Stimulated activated CD4-positive, alpha-beta T cell treated with anti-CD3 and anti-CD28 coated beads, Interleukin-1b, Interleukin-23, amount 100 ng/mL, for 1 hour (primary cell): ENCODE results near the gene SLC37A1.

Source experiments
- DNase-seq, 2 donors: peaks; one replicate each; pipeline ENCODE4 v3.0.0-alpha.2; 2020; ENCODE audit warnings: low read depth in 2 of 2

The SLC37A1 gene

DNA sequence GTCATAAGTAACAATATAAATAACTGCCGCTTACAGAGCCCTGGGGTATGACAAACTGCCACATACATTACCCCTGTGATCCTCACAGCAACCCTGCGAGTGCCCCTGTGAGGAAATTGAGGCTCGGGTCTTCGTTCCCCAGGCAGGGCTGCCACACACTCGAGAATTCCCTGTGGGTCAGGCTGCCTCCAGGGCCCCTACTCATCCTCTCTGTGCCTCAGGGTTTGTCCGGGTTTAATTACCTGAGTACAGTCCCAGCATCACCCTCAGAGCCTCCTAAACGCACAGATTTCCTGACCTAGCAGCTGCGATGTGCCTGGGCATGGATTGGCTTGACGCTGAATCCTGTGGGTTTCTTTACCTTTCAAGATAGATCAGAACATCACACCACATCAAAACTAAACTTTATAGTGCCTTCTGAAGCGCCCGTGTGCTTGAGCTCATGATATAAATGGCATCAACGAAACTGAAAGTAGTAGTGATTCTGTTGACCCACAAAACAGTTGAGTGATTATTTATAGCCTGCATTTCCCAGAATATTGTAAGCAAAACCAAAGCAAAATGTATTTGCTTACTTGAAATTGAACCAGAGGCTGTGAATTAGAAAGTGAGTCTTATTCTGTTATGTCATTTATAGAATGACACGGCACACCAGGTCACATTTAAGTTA lies 14.0 kb downstream of the SLC37A1 start:
- DNase-seq = no peak

DNA sequence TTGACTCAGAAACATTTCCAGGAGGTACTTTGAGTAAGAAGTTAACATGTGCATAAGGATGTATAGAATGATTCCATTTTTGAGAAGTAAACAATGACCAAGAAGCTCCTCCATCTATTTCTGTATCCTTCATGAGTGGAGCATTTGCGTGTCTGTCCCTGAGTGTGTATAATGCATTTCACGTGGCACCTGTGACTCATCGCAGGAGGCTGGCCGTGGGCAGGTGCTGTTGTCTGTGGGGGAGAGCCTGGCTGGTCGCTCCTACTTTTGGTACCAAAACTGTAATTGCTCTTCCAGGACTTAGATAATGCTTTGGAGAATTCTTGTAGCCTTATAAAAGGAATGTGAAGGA lies 16.5 kb downstream of the SLC37A1 start:
- no peak for DNase-seq

DNA sequence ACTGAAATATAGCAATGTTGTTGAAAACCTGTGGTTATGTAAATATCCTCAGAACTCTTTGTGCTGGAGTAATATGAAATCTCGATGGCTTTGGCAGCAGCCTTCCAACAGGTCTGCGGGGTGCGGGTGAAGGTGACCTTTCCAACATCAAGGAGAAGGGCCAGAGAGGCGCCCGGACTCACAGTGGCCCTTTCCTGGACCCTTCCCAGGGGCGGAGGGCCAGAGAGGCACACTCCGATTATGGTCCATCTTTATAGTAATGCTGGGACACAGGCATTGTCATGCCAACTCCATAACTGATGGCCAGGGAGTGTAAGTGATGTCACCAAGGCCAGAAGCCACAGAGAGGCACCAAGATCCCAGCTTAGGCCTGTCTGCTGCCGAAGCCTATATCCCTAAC lies 18.1 kb downstream of the SLC37A1 start:
- no peak for DNase-seq

DNA sequence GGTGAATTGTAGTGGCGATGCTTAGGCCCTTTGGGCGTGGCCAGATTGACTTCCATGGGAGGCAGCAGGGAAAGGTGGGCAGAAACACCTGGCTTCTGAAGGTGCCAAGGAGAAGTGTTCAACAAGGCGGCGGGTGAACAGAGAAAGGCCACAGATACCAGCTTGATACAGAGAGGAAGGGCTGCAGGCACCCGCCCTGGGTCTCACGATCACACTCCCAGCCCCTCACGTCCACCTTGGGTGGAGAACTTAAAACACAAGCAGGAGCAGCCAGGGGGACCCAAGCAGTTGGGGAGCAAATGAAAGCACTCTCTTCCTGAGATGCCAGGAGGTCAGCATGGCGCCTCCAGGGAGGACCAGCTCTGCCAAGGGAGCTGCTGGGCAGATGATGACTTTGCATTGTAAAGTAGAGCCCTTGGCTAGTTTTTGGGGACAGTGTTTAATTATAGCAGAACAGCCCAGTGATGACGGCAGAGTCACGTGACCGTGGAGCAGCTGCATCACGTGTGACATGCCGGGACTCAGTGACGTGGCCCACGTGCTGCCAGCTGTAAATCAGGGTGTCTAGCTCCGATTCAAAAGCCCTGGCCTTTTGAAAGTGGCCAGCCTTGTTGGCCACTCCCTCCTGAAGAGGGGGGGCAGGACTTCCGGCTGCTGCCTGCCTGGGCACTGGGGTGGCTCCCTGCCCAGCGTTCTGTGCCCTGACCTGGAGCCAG lies 19.0 kb downstream of the SLC37A1 start:
- DNase-seq = no peak

DNA sequence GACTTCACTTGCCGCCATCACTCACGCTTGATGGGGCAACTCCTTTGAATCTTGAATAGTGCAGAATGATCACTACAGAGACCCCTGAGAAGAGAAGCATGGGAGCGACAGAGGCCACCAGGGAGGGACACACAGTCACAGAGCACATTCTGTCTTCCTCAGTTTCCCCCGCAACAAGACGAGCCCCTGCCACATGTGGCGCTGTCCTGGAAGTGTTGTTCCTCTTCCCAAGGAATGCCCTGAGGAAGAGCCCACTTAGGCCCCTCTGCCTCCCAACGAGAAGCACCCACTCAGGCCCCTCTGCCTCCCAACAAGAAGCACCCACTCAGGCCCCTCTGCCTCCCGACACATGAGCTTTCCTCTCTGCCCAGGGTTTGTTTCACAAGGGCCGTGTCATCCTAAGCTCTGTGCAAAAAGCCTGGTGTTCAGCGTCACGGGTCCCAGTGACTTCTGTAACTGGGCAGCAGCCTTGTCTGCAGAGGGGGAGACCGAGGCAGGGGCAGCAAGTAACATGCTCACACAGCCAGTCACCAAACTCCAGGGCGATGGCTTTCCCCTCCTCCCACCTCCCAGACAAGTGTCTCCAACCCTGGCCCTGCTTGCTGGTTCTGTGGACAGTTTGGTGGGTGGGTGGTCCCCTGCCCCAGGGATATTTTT lies 19.8 kb downstream of the SLC37A1 start:
- no peak for DNase-seq

DNA sequence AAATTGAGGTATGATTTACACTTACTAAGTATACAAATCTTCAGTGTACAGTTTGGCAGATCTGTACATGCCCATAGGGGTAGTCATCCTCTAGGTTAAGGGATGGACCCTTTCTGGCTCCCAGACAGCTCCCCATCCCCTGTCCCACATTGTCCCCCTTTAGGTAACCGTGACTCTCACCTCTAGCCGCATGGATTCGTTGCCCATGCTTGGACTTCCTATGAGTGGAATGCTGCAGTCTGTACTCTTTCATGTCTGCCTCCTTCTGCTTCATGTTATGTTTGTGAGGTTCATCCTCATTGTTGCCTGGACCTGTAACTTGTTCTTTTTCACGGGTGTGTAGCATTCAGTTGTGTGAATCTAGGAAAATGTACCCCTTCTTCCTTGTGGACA lies 20.3 kb downstream of the SLC37A1 start:
- DNase-seq = no peak

DNA sequence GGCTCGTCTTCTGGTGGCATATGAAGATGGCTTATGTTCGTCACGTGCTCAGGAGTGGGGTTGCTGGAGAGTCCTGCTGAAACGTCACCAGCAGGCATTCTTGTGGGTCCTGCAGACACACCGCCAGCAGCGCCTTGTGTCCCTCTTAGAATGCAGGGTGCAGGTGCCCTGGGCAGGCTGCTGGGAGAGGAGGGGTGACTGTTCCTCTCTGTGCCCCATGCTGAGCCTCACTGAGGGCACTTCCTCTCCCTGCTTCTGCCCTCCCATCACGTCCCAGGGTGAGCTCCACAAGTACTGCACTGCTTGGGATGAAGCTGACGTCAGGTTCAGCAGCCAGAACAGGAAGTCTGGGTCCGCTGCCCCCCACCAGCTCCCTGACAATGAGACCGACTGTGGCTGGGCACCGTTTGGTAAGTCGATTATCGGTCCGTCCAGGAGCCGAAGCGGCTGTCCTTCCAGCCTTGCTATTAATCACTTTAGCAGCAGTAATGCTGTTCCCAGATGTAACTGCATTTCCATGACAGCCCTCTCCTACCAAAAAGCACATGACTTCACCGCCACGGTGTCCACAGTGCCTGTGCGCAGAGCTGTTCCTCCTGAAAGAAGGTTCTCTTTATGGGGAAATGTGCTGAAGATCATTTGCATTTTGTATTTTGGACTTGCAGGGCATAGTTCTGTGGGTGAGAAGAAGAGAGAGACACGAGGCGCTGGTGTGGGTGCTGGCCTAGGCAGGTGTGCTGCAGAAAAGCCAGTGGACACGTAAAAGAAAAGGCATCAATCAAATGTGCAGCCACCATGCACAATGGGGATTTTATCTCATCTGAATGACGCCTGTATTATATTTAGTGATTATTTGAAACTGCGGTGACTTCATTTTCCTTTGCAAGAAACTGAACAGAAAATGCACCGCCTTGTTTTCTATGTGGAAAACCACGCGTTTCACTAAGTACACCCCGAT lies 21.0 kb downstream of the SLC37A1 start:
- no peak for DNase-seq

DNA sequence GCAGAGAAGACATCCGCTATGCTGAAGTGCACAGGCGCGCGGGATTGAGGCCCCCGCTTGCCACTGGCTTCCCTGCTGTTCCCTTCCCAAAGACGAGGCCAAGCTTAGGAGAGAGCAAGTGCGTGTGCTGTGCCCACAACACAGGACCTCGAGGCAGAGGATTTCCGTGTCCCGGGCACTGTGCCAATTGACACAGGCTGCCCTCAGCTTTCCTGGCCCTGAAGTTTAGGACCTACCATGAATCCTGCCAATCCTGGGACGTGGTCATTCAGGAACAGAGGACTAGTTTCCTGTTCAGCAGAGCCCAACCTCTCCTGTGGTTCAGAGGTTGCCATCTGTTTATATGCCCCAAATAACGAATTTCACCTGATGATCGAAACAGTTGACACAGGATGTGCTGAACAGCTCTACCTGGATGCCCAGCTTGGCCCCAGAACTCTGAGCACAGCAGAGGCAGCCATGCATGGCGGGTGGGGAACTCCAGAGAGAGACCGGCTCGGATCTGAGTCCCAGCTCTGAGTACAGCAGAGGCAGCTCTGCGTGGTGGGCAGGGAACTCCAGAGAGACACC lies 22.0 kb downstream of the SLC37A1 start:
- DNase-seq = no peak

DNA sequence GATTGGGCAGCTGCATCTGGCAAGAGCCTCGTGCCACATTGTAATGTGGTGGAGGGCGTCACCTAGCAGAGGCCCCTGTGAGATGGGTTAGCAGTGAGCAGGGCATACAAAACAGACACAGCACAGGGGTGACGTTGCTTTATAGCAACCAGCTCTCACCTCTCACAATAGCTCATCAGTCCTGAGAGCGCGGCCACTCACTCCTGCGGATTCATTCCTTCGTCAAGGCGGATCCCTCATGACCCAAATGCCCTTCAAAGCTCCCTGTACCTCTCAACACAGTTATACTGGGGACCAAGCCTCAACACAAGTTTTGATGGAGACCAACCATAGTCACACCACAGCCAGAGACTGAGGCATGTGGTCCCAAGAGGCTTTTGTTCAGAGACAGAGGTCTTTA lies 22.9 kb downstream of the SLC37A1 start:
- no peak for DNase-seq

DNA sequence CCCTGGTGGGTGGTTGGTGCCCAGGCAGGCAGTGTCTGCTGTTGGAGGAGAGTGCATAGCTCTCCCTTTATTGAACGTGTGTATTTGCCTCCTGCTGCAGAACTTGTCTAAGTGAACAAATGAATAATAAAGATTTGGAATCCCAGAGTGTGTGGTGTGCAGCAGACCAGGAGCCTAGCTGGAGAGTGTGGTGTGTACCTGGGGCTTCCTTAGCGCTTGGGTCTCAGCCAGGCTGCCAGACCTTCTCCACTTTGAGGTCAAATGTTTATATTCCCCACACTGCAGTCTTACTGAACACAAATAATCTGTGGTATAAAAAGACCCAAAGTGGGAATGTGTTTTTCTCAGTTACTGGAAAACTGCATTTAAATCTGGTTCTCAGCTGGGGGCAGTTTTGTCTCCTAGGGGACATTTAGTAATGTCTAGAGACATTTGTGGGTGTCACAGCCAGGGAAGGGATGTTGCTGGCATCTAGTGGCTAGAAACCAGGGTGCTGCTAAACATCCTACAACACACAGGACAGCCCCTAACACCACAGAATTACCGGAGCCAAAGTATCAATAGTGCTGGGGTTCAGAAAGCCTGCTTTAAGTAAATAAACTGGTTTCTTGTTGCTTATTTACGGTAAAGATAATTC lies 23.6 kb downstream of the SLC37A1 start:
- DNase-seq = no peak

DNA sequence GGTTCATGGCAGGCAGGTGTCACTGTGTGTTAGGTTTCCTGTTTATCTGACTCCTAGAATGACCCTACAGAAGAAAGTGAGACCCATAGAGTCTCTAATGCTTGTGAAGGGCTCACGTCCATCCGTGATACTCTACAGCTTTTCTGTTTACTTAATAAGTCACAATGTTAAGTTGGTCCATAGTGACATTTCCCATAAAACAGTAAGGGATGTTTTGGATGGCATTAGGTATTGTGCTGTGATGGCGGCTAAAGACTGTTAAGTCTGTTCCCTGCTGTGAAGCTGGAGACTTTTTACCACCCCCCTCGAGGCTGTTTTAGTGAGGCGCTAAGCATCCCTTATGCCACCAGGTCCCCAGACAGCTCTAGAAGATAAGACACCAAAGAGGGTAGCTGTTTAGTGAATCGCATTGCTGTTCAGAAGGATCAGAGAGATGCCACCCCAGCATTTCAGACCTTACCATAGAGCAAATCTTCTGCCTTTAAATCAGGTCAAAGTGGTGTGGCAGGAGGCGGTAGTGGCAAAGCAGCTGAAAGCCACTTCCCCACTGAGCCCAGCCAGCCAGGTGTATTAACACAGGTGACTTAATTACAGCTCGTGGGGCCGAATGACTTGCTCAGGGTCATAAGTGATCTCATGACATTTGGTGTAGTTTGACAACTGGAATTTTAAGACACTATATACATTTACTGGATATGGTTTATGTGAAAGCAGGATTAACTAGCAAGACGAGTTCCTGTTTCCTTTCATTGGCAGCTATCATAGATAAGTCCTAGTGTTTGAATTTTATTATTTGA lies 25.0 kb downstream of the SLC37A1 start:
- no peak for DNase-seq

DNA sequence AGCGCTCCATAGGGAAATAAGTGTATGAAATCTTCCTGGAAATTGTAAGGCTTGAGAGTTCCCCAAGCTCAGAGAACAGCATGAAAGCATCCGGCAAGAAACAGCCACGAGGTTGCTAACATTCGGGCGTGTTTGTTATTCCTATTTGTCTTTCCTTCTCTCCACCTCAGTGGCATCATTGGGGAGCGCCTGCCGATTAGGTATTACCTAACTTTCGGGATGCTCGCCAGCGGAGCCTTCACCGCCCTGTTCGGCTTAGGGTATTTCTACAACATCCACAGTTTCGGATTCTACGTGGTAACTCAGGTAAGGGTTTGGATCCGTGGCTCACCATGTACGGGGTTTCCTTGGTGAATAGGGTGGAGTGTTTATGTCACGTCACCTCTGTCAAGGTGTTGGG lies 25.7 kb downstream of the SLC37A1 start:
- DNase-seq = no peak

DNA sequence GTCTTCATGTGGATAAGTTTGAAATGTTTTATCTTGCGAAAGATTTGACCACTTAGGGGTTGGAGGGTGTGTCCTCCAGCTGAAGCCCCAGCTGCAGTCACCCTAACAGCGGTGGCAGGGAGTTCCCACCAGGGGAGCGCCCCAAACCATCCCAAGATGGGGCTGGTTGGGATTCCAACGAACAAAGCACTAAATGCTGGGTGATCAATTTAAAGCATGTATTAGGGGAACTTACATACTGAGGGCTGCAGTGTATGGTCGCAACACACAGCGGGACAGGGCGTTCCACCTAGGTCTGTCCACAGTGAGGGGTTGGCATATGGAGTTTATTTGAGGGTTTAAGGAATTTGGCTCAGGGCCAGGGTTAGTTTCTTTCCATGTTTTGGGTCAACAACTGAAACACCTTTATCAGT lies 26.3 kb downstream of the SLC37A1 start:
- DNase-seq = no peak

DNA sequence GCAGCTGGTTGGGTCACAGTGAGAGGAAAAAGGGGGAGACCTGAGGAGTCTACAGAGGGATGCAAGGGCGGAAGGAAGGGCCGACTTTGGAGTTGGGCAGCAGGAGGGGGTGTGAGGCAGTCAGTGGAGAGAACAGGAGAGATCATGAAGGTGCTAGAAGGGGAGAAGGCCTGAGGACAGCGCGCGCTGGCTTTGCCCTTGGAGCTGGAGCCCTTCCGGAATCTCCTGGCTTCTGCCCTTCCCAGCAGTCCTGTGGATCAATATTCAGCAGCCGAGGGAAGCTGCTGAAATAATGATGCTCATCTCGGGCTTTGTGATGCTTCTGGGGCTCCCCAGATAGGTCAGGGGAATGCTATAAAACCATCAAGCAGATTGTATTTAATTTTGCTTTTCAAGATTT lies 26.7 kb downstream of the SLC37A1 start:
- DNase-seq = no peak

DNA sequence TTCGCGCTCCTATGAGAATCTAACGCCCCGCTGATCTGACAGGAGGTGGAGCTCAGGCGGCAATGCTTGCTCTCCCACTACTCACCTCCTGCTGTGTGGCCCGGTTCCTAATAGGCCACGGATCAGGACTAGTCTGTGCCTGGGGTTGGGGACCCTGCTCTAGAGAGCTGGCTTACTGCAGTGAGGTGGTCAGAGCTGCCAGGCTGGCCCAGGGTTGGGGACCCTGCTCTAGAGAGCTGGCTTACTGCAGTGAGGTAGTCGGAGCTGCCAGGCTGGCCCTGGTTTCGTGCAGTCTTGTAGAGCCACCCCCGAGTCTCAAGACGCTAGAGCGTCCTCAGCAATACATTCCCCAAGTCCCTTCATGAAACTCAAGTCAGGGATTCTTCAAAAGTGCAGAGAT lies 27.5 kb downstream of the SLC37A1 start:
- no peak for DNase-seq

DNA sequence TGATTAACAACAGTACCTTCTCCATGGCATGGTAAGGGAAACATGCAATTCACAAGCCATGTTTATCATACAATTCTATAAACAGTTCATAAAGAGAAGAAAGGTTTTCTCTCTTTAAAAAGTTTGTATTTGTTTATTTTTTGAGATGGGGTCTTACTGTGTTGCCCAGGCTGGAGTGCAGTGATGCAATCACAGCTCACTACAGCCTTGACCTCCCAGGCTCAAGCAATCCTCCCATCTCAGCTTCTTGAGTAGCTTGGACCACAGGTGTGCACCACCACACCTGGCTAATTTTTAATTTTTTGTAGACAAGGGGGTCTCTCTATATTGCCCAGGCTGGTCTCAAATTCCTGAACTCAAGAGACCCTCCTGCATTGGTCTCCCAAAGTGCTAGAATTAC lies 28.0 kb downstream of the SLC37A1 start:
- no peak for DNase-seq

DNA sequence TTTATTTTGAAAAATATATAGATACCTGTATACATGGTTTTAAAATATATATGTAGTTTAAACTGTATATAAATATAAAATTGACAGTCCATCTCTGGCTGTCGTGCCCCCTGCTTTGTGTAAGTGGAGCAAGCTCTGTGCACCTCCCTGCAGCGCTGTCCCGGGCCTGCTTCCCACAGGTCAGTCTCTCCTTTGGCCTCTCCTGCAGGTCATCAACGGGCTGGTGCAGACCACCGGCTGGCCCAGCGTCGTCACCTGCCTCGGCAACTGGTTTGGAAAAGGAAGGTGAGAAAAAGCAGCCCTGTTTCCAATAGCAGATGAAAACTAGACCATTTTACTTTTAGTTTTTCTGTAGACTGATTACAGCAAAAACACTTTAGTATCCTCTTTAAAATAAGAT lies 28.5 kb downstream of the SLC37A1 start:
- no peak for DNase-seq

DNA sequence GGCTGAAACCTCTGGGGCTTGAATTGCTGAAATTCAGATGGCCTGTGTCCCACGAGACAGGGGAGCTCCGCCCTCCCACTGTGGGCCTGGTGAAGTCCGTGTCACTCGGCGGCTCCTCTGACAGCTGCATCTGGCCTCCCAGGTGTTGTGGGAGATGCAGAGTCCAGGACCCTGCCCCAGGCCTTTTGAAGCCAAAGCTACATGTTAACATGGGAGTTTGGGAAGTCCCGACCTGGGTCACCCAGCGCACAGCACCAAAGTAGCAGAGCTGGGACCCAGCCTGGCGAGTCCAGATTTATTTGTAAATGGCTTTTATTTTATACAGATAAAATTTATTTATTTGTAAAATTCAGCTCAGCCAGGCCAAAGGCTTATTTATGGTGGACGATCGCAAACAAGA lies 28.9 kb downstream of the SLC37A1 start:
- DNase-seq = no peak

DNA sequence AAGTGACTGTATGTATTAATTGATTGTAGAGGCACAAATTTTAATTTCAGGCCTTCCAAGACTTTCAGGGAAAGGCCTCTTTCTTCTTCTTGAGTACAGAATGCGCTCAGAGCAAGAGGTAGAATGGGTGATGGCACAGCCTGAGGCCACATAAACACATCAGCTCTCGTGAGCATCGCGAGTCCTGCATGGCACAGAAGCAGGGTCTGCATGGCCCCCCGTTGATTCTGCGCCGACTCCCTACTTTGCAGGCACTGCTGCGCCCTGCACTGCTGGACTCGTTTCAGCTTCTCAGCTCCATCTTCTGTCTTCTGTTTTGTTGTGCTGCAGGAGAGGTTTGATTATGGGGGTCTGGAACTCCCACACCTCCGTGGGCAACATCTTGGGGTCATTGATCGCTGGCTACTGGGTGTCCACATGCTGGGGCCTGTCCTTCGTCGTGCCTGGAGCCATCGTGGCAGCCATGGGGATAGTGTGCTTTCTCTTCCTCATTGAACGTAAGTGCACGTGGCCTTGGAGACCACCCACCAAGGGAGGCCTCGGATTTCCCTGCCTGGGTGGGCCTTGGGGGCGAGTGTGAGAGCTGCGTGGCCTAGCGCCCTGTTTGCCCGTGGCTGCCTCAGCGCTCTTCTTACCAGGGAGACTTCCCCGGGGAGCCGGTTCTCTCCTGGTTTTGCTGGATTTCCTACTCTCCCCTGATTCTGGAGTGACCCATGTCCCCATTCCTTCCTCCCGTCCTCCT lies 29.6 kb downstream of the SLC37A1 start:
- no peak for DNase-seq

DNA sequence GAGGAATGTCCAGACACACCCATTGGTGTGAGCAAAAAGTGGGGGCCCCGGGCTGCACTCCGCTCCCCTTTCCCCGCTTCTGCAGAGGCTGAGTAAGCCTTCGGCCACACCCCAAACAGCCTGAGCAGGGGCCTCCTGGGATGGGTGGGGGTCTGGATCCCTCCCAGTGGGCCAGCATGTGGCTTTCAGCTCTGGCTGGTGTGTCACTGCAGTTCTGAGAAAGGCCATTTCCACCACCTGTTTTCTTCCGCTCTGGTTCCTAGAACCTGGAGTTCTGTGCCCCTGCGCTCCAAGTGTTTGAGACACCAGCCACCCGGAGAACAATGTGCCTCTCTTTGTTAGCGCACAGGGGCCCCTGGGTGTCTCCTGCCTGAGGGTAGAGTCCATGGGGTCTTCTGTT lies 30.9 kb downstream of the SLC37A1 start:
- DNase-seq = no peak
